Epithelial cell of proximal tubule (primary cell): ENCODE data around the gene SMOC1. TPM values are rescaled to one million over a fixed set of nuclear protein-coding genes. Genes with fewer than 3 reads are reported as not detected.

Source experiments
- DNase-seq: peaks from one replicate; pipeline ENCODE4 v3.0.0-alpha.2; 2011; ENCODE audit warnings: low read depth
- H3K4me3 ChIP-seq: 2 replicates; pipeline ENCODE4 v1.5.1; 2011; ENCODE audit warnings: low read depth, mild to moderate bottlenecking, low read length
- CTCF ChIP-seq: conservative IDR thresholded peaks from 2 replicates; pipeline ENCODE4 v1.5.1; 2012; ENCODE audit warnings: low read depth, mild to moderate bottlenecking, low read length
- total RNA-seq: library from RNA; depleted of rRNA; stranded (reverse); fragments of >200 nt; gene quantifications from 2 replicates; pipeline ENCODE4 v1.2.3, GENCODE V29; 2015

SMOC1 gene
- total RNA-seq, 1 donor from 2014 or later: 7.4 TPM

GRCh38 chr14:69873877-69874780 is 5.1 kb upstream of the SMOC1 start:
- H3K4me3 ChIP-seq: no peak overlapping the region
- no peak for DNase-seq
- no peak for TF ChIP-seq CTCF

- no peak for TF ChIP-seq CTCF
- H3K4me3 ChIP-seq: no peak overlapping the region
- DNase-seq: no peak
Observed at GRCh38 chr14:69876221-69876847, 2.9 kb upstream of the SMOC1 start.

GRCh38 chr14:69876848-69877306 is 2.3 kb upstream of the SMOC1 start:
- no peak for DNase-seq
- TF ChIP-seq CTCF: no peak
- H3K4me3 ChIP-seq: no peak overlapping the region

GRCh38 chr14:69877492-69877891 is 1.7 kb upstream of the SMOC1 start:
- peak; percentile 61 for TF ChIP-seq CTCF
- H3K4me3 ChIP-seq: no peak overlapping the region
- DNase-seq: no peak

GRCh38 chr14:69878251-69878650 is 965 bp upstream of the SMOC1 start:
- TF ChIP-seq CTCF: no peak
- no peak for DNase-seq
- no peak overlapping the region for H3K4me3 ChIP-seq

GRCh38 chr14:69880044-69880487 is 850 bp downstream of the SMOC1 start:
- peak overlapping the region; percentile 28 for H3K4me3 ChIP-seq
- TF ChIP-seq CTCF: no peak
- DNase-seq: no peak
